ENCODE measurements around the gene LAYN.
A peak's percentile ranks its signal among the peaks of the same experiment; 100 is the strongest.

The LAYN gene

DNA sequence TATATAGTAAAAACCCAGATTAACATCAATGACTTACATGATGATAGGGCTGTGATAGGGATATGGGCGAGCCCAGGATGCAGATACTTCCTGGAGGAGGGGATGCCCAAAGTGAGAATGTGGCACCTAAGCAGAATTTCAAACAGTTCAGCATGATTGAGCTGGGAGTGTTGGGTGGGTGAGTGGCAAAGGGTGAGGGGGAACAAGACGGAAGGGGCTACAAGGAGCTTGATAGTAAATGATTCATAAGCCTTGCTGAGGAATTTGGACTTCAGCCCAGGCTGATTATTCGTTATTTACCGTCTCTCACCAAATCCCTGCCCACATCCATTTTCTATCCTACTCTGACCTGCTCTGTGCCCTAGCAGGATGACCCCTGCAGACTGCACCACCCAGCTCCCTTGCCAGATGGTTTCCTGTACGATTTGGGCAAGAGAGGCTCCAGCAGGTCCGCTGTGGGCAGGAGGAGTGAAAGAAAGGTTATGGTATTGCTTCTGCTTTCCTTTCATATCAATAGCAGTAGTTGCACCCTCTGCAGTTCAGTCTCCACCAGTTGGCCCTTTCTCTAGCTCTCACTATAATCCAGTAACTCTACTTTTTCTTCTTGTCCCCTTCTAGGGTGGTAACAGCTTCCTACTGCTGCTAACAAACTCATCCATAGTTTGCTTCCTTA, 31.4 kb downstream of the LAYN start:
- H3K36me3 ChIP-seq (replicated peaks), result no peaks in the 10 kb centered on the region
- H3K27me3 ChIP-seq (replicated peaks), result no peaks in the 10 kb centered on the region
- DNase-seq, result peak; percentile 16
- H3K4me3 ChIP-seq (ENCODE audit: low read depth, low read length), result no peak overlapping the region
- H3K27ac ChIP-seq, result no peak overlapping the region
- TF ChIP-seq, protein P1, sequence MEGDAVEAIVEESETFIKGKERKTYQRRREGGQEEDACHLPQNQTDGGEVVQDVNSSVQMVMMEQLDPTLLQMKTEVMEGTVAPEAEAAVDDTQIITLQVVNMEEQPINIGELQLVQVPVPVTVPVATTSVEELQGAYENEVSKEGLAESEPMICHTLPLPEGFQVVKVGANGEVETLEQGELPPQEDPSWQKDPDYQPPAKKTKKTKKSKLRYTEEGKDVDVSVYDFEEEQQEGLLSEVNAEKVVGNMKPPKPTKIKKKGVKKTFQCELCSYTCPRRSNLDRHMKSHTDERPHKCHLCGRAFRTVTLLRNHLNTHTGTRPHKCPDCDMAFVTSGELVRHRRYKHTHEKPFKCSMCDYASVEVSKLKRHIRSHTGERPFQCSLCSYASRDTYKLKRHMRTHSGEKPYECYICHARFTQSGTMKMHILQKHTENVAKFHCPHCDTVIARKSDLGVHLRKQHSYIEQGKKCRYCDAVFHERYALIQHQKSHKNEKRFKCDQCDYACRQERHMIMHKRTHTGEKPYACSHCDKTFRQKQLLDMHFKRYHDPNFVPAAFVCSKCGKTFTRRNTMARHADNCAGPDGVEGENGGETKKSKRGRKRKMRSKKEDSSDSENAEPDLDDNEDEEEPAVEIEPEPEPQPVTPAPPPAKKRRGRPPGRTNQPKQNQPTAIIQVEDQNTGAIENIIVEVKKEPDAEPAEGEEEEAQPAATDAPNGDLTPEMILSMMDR (IDR thresholded peaks at IDR 0.05; ENCODE audit: low read depth, low read length, missing control alignments), result no peak
- in situ Hi-C loops (cut with HindIII; ENCODE audit: low pct_ligation_motif_present, low sequenced_read_pairs), result no loop called here

DNA sequence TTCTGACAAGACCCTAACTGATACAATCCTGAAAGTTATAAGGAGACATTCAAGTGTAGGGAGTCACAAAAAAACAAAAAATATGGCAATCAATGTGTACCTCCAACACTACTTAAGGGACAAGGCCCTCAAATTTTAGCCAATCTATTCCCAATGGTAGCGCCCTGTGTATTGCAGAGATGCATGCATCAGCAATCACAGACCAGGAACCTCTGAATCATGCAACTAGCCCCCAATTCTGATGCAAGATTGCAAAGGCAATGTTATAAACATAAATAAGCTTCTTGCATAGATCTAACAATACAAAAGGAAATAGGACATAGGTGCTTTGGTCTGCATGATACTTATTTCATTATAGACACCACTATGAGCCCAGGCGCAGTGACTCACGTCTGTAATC, 32.1 kb downstream of the LAYN start:
- Histone ChIP-seq H3K4me3 (ENCODE audit: low read depth, low read length) (no peak overlapping the region), H3K27ac (no peak overlapping the region), H3K36me3 (replicated peaks) (no peaks in the 10 kb centered on the region), H3K27me3 (replicated peaks) (no peaks in the 10 kb centered on the region)
- in situ Hi-C loops (cut with HindIII; ENCODE audit: low pct_ligation_motif_present, low sequenced_read_pairs), result no loop called here
- TF ChIP-seq, protein P1 (IDR thresholded peaks at IDR 0.05; ENCODE audit: low read depth, low read length, missing control alignments), result no peak
- no peak for DNase-seq

DNA sequence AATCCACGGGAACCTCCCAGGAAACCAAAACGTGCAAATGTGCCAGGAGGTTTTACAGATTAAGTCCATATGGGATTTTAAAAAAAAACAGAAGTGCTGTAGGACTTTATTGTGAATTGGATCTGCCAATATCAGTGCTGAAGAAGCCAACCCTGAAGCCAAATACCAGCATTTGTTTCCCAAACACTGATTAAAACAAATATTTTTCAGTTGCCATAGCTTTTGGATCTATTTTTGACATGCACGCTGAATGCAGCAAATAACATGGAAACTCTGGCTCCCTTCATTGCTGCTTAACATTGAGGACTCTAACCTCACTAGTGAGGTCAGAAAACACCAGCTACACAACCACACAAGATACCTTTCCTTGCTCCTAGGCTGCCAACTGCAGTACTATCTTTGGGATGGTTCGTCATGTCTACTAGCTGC, 33.3 kb downstream of the LAYN start:
- DNase-seq, result peak; percentile 21
- Histone ChIP-seq H3K36me3 (replicated peaks) (no peaks in the 10 kb centered on the region), H3K27me3 (replicated peaks) (no peaks in the 10 kb centered on the region), H3K4me3 (ENCODE audit: low read depth, low read length) (no peak overlapping the region), H3K27ac (peak overlapping the region; percentile 27)
- TF ChIP-seq, protein P1 (IDR thresholded peaks at IDR 0.05; ENCODE audit: low read depth, low read length, missing control alignments), result no peak
- in situ Hi-C loops (cut with HindIII; ENCODE audit: low pct_ligation_motif_present, low sequenced_read_pairs), result no loop called here

DNA sequence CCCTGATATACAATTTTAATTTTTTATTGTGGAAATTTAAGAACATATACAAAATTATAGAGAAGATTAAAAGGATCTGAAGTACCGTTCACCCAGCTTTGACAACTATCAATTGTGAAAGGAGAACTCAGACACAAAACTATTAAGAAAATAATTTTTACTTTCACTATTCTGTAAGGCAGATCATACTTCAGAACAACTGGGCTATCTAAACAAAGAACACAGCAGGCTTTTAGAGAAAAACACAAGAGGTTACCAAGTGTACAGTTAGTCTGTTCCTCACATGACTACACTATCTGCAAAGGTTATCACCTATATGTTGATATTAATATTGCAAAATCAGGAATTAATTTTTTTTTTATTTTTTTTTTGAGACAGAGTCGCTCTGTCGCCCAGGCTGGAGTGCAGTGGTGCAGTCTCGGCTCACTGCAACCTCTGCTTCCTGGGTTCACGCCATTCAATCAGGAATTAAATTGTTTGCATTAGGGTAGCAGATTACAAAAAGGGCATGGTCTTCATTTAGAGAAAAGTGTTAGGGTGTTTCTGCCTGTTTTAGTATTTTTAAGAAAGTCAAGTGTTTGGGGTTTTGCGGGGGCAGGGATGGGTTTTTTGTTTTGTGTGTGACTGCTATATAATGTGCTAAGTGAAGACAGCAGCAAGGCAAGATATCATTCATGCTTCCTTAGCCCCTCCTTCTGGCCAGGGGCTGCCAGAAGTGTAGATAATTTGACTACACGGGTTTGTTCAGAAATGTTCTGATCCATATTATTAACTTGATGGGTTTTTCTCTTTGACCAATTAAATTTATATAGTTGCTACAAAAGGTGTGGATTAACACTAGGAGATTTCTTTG, 34.1 kb downstream of the LAYN start:
- H3K27me3 ChIP-seq (replicated peaks), result no peaks in the 10 kb centered on the region
- H3K36me3 ChIP-seq (replicated peaks), result no peaks in the 10 kb centered on the region
- TF ChIP-seq, protein P1 (IDR thresholded peaks at IDR 0.05; ENCODE audit: low read depth, low read length, missing control alignments), result peak; percentile 30
- H3K4me3 ChIP-seq (ENCODE audit: low read depth, low read length), result no peak overlapping the region
- in situ Hi-C loops (cut with HindIII; ENCODE audit: low pct_ligation_motif_present, low sequenced_read_pairs), result loop anchor here (25.0 kb wide), 1 partner anchor 263 kb away; no protein-coding TSS in a partner anchor
- H3K27ac ChIP-seq, result peak overlapping the region; percentile 27
- no peak for DNase-seq

DNA sequence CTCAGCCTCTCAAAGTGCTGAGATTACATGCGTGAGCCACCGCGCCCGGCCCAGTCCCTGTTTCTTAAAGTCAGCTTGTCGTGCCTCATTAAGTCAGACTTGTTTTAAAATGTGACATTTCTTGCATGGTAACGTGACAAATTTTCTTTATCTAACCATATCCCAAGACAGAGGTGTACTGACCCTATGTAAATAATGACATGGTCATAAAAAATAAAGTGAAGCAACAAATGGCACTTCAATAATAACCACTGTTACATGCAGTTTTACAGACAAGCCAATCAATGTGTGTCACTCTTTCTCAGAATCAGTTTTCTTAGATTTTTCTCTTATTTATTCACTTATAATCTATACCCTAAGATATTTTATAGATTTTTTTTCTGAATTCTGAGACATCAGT, 35.2 kb downstream of the LAYN start:
- TF ChIP-seq, protein P1 (IDR thresholded peaks at IDR 0.05; ENCODE audit: low read depth, low read length, missing control alignments), result no peak
- Histone ChIP-seq H3K27ac (no peak overlapping the region), H3K36me3 (replicated peaks) (no peaks in the 10 kb centered on the region), H3K27me3 (replicated peaks) (no peaks in the 10 kb centered on the region), H3K4me3 (ENCODE audit: low read depth, low read length) (no peak overlapping the region)
- in situ Hi-C loops (cut with HindIII; ENCODE audit: low pct_ligation_motif_present, low sequenced_read_pairs), result loop anchor here (25.0 kb wide), 1 partner anchor 262 kb away; no protein-coding TSS in a partner anchor
- DNase-seq, result no peak

Measured in brain microvascular endothelial cell (primary cell).